ENCODE measurements around the gene TNS3.

Gene TNS3

DNA sequence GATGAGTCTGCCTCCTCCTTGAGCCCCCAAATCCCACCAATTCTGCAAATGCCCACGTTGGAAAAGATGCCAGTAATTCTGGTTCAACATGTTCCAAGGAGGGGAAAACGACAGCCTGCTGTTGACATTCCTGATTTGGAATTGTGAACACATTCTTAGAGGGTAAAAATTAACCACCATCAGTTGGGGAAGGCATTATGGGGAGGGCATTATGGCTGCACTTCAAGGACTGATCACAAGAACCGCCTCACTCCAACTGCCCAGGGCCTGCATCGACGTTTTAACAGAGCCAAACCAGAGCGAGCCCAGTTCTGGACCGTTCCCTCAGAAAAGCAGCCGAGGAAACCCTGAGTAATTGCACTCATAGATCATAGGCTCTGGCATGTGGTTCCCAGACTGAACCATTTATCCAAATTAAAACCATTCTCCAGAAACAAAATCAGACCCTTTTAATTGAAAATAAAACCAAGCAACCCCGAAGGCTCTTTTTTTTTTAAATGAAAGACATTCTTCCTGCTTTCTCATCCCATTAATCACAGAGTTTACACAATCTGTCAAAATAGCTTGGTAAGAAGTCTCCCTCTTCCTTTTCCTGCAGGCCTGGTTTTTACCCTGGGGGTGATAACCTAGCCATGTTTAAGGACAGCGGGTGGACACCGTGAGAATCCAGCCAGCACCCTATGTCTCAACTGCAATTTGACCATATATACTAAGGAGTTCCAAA is 8.0 kb downstream of the TNS3 start:
- TF ChIP-seq, protein P1, sequence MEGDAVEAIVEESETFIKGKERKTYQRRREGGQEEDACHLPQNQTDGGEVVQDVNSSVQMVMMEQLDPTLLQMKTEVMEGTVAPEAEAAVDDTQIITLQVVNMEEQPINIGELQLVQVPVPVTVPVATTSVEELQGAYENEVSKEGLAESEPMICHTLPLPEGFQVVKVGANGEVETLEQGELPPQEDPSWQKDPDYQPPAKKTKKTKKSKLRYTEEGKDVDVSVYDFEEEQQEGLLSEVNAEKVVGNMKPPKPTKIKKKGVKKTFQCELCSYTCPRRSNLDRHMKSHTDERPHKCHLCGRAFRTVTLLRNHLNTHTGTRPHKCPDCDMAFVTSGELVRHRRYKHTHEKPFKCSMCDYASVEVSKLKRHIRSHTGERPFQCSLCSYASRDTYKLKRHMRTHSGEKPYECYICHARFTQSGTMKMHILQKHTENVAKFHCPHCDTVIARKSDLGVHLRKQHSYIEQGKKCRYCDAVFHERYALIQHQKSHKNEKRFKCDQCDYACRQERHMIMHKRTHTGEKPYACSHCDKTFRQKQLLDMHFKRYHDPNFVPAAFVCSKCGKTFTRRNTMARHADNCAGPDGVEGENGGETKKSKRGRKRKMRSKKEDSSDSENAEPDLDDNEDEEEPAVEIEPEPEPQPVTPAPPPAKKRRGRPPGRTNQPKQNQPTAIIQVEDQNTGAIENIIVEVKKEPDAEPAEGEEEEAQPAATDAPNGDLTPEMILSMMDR (IDR thresholded peaks at IDR 0.05; ENCODE audit: borderline replicate concordance, insufficient read depth, low read depth, low read length) = no peak
- no peak overlapping the region for H3K4me3 ChIP-seq (ENCODE audit: low read depth, low read length)

DNA sequence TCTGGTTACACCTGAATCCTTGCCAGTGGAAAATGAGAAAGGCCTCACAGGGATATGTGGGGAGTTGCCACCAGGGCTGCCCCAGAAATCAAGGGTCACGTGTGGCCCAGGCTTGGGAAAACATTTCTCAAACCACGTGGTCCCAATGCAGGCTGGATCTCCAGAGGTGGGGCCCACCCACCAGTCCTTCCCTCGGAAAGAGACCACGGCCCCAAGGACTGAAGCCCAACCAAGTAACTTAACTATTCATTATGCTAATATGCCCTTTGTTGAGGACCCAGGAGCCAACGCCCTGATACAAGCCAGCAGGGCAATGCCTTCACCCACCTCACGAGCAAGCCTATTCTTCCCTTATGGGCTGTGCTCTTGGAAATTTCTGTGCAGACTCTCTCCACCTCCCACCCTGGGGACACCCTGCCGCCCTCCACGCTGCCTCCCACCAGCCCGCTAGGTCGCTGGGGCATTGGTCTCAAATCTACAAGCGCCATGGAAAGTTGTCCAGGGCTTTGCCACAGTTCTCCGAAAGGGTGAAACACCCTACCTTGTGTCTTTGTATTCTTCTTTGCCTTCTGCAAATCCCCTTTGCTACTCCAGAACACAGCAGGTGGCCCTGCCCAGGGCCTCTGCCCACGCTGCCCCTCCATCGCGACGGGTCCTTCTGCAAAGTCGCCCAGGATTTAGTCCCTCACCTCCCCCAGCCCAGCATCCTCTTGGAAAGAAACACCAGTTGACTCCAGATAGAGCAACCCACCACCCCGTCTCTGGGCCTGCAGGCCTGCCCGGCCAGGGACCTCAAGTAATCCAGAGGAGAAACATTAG is 8.8 kb downstream of the TNS3 start:
- H3K4me3 ChIP-seq (ENCODE audit: low read depth, low read length) = no peak overlapping the region
- TF ChIP-seq, protein P1 (IDR thresholded peaks at IDR 0.05; ENCODE audit: borderline replicate concordance, insufficient read depth, low read depth, low read length) = no peak

DNA sequence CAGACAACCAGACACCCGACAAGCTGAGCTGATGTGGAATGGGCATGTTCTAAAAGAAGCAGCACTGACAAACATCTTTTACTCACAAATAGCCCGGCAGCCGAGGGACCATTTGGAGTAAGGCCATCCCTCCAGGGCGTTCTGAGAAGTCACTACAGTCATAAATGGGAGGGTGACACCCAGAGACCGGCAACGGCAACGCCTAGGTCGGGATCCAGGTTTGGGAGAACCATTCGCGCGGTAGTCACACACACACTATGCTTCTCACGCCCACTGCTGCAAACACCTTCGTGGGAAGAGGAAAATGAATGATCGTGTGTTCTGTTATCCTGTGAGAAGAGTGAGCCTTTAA is 9.8 kb downstream of the TNS3 start:
- H3K4me3 ChIP-seq (ENCODE audit: low read depth, low read length) = no peak overlapping the region
- TF ChIP-seq, protein P1 (IDR thresholded peaks at IDR 0.05; ENCODE audit: borderline replicate concordance, insufficient read depth, low read depth, low read length) = no peak

DNA sequence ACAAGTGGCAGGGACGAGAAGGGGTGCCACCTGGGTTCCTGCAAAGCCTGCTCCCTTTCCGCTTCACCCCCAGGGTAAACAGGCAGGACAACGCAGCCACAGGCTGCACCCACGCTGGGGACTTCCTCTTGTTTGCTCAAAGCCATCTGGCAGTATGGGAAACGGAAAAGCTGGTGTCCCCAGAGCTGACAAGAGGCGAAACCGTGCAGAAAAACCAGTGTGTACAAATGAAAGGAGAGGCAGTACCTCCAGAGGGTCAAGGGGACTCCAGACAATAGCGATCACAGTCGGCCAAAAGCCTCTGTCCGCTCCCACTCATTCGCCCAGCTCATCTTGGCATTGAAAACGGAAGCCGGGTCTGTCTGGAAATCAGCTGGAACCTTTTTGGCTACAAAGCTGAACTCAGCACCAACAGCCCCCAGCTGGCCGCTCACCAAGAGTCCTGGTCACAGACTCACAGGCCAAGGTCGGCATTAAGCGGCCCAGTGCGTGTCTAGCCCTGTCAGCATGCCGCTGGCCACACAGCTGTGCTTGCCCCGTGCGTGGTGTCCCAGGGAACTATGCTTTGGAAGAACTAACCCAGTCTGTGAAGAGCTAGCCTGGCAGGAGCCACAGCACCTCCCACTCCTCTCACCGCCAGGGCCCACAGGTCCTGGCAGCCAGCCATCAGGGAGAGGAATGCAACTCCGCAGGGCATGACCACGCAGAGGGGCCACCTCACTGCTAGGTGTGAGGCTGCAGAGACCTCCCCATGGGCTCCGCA is 10.4 kb downstream of the TNS3 start:
- H3K4me3 ChIP-seq (ENCODE audit: low read depth, low read length) = no peak overlapping the region
- TF ChIP-seq, protein P1 (IDR thresholded peaks at IDR 0.05; ENCODE audit: borderline replicate concordance, insufficient read depth, low read depth, low read length) = no peak

DNA sequence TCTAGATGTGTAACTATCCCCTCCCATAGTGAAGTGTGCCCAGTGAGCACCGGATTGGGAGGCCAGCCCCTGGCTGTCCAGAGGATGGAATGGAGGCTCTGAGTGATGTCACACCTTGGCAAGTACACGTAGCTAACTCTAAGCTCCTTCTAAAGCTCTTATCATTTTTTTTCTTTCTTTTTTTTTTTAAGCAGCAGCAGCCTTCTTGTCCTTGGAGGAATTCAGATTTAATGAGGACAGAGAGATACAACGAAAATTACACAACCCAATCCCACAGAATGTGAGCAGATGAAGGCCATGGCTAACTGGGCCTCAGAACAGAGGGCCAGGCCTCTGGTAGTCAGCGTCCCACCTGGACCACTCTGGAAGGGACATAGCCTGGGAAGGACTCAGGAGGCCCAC is 11.3 kb downstream of the TNS3 start:
- TF ChIP-seq, protein P1 (IDR thresholded peaks at IDR 0.05; ENCODE audit: borderline replicate concordance, insufficient read depth, low read depth, low read length) = no peak
- H3K4me3 ChIP-seq (ENCODE audit: low read depth, low read length) = no peak overlapping the region

DNA sequence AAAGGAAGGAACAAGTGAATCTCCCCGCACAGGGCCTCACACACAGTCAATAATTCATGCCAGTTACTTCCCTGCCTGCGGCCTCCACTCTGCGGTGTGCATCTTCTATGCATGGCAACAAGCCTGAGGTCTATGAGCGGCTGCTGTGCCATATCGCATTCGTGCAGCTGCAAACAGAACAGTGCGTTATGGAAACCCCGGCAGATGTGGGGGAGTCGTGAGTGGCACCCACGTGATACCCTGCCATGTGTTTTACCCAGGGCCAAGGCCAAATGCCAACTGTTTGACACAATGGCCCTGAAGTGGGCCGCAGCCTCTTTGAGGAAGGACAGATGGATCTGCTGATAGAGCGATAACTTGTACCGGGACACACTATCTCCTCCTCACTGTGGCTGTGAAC is 13.4 kb downstream of the TNS3 start:
- no peak overlapping the region for H3K4me3 ChIP-seq (ENCODE audit: low read depth, low read length)
- TF ChIP-seq, protein P1 (IDR thresholded peaks at IDR 0.05; ENCODE audit: borderline replicate concordance, insufficient read depth, low read depth, low read length) = no peak

All from GM12875 (cell line).